IPS-18a (cell line): Measurements from ENCODE around the gene NEGR1.

Experiments used
- H3K27ac ChIP-seq: one replicate; pipeline ENCODE4 v1.5.1; 2013; ENCODE audit warnings: low read length
- H3K27me3 ChIP-seq: one replicate; pipeline ENCODE4 v1.6.1; 2013; ENCODE audit warnings: mild to moderate bottlenecking, low read length; ENCODE audit not compliant: control insufficient read depth, insufficient read depth
- H3K36me3 ChIP-seq: one replicate; pipeline ENCODE4 v1.6.1; 2013; ENCODE audit warnings: low read depth, low read length; ENCODE audit not compliant: control insufficient read depth
- H3K4me1 ChIP-seq: one replicate; pipeline ENCODE4 v1.6.1; 2013; ENCODE audit warnings: low read depth, low read length; ENCODE audit not compliant: control insufficient read depth
- H3K4me3 ChIP-seq: one replicate; pipeline ENCODE4 v1.5.1; 2013; ENCODE audit warnings: low read length
- H3K9ac ChIP-seq: one replicate; pipeline ENCODE4 v1.6.1; 2013; ENCODE audit warnings: mild to moderate bottlenecking, low read length, moderate library complexity
- H3K9me3 ChIP-seq: one replicate; pipeline ENCODE4 v1.6.1; 2013; ENCODE audit warnings: low read depth, low read length; ENCODE audit not compliant: control insufficient read depth

The NEGR1 gene

DNA sequence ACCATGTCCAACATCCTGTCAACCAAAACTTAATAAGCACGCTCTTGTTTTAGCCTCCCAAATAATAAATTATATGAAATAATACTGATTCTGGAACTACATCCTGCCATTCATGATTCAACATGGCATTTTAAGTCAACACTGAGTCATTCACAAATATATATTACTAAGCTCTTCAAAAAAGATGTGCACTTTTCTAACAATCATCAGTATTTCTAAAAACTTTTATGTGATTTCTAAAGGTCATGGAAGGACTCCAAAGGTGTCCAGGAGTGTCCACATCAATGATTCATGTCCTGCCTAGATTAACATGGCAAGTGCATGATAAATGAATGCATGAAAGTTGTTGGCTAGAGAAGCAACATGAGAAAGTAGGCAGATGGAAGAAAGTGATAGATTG lies 51.6 kb downstream of the NEGR1 start:
- Histone ChIP-seq H3K27me3 (no peaks in the 10 kb centered on the region), H3K27ac (no peak overlapping the region), H3K4me1 (no peaks in the 10 kb centered on the region), H3K36me3 (no peaks in the 10 kb centered on the region), H3K9me3 (no peaks in the 10 kb centered on the region), H3K9ac (no peak overlapping the region), H3K4me3 (no peak overlapping the region)

DNA sequence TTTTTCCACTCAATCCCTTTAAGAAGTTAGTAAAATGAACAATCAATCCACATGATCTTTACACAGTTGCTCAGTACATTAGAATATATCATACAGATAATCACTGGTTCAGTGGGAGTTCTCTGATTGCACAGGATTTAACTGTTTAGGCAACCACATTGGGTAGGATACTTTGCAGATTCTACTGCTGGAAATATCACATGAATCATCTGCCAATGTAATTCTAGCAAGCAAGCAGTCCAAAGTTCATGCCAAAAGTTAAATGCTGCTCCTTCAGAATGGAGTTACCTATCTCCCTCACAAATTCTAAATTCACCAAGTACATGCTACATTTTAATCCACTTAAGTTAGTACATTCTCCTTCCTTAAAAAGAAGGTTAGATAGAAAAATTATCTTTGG lies 52.4 kb downstream of the NEGR1 start:
- Histone ChIP-seq H3K27ac (no peak overlapping the region), H3K36me3 (no peaks in the 10 kb centered on the region), H3K9me3 (no peaks in the 10 kb centered on the region), H3K4me3 (no peak overlapping the region), H3K4me1 (no peaks in the 10 kb centered on the region), H3K27me3 (no peaks in the 10 kb centered on the region), H3K9ac (no peak overlapping the region)

DNA sequence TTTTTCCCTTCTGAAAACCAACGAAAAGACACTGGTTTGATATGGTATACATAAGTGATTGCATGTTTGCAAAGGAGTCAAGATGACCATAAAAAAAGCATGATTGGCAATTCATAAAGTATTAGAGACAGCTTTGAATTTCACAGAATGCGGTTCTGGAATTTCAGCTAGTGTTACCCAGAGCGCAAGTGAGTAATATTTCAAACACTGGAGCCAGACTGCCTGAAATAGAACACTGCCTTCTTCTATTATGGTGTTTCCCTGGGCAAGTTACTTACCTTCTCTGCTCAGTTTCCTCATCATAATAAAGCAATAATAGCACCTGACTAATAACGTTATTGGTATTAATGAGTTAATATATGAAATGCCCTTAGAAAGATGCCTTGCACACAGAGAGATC lies 54.7 kb downstream of the NEGR1 start:
- Histone ChIP-seq H3K27ac (no peak overlapping the region), H3K4me3 (no peak overlapping the region), H3K4me1 (no peaks in the 10 kb centered on the region), H3K27me3 (no peaks in the 10 kb centered on the region), H3K9me3 (no peaks in the 10 kb centered on the region), H3K36me3 (no peaks in the 10 kb centered on the region), H3K9ac (no peak overlapping the region)

DNA sequence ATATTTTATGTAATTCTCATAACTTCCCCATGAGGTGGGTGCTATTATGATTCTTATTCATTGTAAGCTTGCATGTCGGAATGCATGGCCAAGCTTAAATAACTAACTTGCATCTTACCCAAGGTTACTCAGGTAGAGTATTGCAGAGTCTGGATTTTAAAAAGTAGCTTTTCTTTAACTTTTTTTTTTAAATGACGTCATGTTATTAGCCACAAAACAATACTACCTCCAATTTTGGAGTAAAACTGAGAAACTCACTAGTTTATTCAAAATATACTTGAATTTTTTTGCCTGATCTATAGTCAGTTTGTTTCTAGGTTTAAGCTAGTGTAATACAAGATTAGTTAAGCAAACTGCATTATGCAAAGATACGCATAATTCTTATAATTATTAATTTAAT lies 57.8 kb downstream of the NEGR1 start:
- no peak overlapping the region for H3K27ac ChIP-seq
- H3K9ac ChIP-seq = no peak overlapping the region
- no peaks in the 10 kb centered on the region for H3K4me1 ChIP-seq
- no peaks in the 10 kb centered on the region for H3K27me3 ChIP-seq
- no peaks in the 10 kb centered on the region for H3K36me3 ChIP-seq
- H3K9me3 ChIP-seq = no peaks in the 10 kb centered on the region
- no peak overlapping the region for H3K4me3 ChIP-seq

DNA sequence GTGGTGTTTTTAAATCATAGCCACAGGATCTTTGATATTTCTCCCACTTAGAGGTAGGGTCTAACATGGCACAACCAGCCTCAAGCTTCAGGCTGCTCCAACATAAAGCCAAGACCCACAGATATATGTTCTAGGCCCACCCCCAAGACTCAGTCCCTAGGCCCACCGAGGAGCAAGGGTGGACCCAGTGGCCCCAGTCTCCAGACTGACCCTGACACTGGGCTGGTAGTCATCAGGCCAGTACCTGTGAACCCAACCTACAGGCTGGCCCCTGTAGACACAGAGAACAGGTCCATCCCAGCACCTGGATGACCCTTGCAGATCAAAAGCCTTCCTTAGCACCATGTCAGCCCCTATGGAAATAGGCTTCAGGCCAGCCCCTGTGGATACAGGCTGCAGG lies 60.5 kb downstream of the NEGR1 start:
- H3K4me1 ChIP-seq = no peaks in the 10 kb centered on the region
- H3K9ac ChIP-seq = no peak overlapping the region
- H3K27ac ChIP-seq = no peak overlapping the region
- no peaks in the 10 kb centered on the region for H3K36me3 ChIP-seq
- H3K4me3 ChIP-seq = no peak overlapping the region
- H3K27me3 ChIP-seq = no peaks in the 10 kb centered on the region
- H3K9me3 ChIP-seq = no peaks in the 10 kb centered on the region

DNA sequence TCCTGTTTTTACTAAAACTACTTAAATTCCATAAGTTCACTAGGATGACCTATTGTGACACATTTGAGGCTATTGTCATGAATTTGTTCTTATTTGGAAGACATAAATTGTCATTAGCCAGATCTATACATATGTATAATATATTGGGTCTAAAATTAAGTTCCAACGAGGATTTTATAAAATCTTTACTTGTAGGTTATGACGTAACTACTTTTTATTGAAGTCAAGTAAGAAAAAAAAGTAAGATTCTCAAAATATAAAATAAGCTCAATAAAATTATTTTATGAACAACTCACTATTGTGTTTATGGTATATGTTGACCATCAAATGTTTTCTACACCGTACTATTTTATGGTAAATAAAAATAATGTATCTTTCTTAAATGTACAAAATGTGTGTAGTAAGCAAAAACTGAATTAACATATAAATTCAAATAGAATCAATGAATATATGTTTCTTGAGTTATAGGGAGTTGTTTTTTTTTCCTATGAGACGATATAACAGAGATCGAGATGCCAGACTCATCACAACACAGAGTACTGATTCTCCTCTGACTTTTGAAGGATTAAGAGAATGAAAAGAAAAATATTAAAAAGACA lies 64.1 kb downstream of the NEGR1 start:
- Histone ChIP-seq H3K27me3 (no peaks in the 10 kb centered on the region), H3K9ac (no peak overlapping the region), H3K4me3 (no peak overlapping the region), H3K27ac (no peak overlapping the region), H3K4me1 (no peaks in the 10 kb centered on the region), H3K36me3 (no peaks in the 10 kb centered on the region), H3K9me3 (no peaks in the 10 kb centered on the region)

DNA sequence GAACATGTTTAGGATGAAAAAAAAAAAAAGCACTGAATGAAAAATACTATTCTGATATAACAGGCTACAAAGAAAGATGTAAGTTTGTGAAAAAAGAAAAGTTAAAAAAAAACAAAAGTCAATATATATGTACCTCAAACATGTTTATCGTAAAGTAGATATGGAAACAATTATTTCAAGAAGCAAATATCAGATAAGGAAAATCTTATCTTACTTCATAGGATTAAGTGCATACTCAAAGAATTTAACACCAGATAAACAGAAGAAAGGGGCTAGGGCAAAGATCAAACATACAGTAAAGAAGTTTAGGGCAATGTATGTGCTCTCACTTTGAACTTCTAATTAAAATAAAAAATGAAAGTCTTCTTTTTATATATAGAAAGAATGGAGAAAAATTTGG lies 75.3 kb downstream of the NEGR1 start:
- H3K9me3 ChIP-seq = no peaks in the 10 kb centered on the region
- no peak overlapping the region for H3K27ac ChIP-seq
- no peak overlapping the region for H3K4me3 ChIP-seq
- H3K4me1 ChIP-seq = no peaks in the 10 kb centered on the region
- H3K36me3 ChIP-seq = no peaks in the 10 kb centered on the region
- no peaks in the 10 kb centered on the region for H3K27me3 ChIP-seq
- H3K9ac ChIP-seq = no peak overlapping the region

DNA sequence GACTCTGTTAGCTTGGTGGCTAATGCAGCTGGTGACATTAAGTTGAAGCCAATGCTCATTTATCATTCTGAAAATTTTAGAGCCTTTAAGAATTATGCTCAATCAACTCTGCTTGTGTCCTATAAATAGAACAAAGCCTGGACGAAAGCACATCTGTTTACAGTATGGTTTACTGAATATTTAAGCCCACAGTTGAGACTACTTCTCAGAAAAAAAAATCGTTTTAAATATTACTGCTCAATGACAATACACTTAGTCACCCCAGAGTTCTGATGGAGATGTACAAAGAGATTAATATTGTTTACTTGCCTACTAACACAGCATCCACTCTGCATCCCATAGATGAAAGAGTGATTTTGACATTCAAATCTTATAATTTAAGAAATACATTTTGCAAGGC lies 79.6 kb downstream of the NEGR1 start:
- H3K4me1 ChIP-seq = no peaks in the 10 kb centered on the region
- peaks cover 4% of the 10 kb centered on the region for H3K9me3 ChIP-seq
- H3K27ac ChIP-seq = no peak overlapping the region
- H3K4me3 ChIP-seq = no peak overlapping the region
- no peak overlapping the region for H3K9ac ChIP-seq
- H3K36me3 ChIP-seq = no peaks in the 10 kb centered on the region
- H3K27me3 ChIP-seq = no peaks in the 10 kb centered on the region

DNA sequence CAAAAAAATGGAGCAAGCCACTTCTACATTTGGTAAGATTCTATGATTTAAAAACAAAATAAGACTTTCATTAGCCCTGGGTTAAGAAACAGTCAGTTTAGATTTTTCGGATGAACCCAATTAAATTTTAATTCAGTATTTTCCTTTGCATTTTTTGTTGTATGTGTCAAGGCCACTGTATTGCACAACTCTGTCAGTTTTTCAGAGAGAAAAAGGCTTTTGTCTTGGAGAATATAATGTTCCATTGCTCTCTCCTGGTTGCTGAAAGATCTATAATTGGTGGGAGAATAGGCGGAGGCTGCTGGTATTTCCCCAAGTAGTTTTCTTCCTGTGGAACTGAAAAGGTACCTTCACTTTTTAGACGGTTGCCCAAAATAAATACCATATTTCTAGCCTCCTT lies 84.6 kb downstream of the NEGR1 start:
- Histone ChIP-seq H3K4me3 (no peak overlapping the region), H3K27ac (no peak overlapping the region), H3K27me3 (no peaks in the 10 kb centered on the region), H3K9me3 (peaks cover 4% of the 10 kb centered on the region), H3K9ac (no peak overlapping the region), H3K36me3 (no peaks in the 10 kb centered on the region), H3K4me1 (no peaks in the 10 kb centered on the region)

DNA sequence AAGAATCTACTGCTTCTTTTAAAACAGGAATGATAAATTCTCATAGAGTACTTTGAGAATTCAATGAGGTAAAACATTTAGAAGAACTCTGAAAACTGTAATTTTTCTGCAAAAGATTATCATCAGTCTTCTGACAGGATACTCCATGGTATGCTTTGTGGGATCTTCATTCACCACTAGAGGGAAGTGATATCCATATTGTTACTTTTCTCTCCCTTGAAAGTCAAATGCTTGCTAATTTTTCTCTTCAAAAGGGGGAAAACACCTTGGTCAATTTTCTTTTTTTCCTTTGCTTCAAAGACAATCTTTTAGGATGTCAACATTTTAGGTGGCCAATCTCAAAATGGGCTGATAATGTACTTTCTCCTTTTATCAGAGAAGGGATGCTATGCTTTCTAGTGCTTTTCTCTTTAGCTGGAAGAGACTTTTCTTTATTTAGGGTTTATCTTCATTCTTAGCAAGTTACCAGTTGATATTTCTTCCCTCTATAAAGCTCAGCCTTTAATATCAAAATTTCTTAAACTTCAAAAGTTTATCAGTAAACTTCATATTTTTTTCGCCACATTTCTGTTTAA lies 95.5 kb downstream of the NEGR1 start:
- no peak overlapping the region for H3K9ac ChIP-seq
- no peak overlapping the region for H3K4me3 ChIP-seq
- H3K27ac ChIP-seq = no peak overlapping the region
- H3K9me3 ChIP-seq = no peaks in the 10 kb centered on the region
- H3K36me3 ChIP-seq = no peaks in the 10 kb centered on the region
- H3K27me3 ChIP-seq = no peaks in the 10 kb centered on the region
- peaks cover 4% of the 10 kb centered on the region for H3K4me1 ChIP-seq

DNA sequence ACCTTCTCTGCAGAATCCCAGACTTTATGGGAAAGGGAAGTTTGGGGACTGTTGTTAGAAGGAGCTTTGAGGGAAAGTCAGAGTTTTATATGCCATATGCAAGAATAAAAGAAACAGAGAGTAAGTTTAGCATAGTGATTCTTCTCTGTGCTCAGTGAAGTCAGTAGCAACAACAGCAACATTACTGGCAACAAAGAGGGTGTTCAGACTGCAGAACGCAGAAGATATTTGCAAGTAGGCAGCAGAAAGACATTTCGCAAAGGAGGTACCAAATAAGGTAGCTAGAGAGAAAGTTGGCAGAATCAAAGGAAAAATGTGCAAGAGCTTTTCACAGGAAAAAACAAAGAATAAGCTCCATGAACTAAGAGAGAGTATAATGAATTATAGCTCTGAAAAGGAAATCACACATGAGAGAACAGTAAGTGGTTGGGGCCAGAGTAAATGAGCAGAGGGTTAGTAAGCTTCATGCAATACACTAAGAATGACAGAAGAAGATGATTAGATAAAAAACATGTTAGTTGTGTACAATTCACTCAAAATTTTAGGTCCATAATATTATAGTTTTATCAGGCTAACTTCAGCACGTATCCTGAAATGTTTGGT lies 98.1 kb downstream of the NEGR1 start:
- H3K36me3 ChIP-seq = no peaks in the 10 kb centered on the region
- H3K9me3 ChIP-seq = no peaks in the 10 kb centered on the region
- no peak overlapping the region for H3K4me3 ChIP-seq
- no peaks in the 10 kb centered on the region for H3K27me3 ChIP-seq
- H3K9ac ChIP-seq = no peak overlapping the region
- peaks cover 4% of the 10 kb centered on the region for H3K4me1 ChIP-seq
- H3K27ac ChIP-seq = no peak overlapping the region

DNA sequence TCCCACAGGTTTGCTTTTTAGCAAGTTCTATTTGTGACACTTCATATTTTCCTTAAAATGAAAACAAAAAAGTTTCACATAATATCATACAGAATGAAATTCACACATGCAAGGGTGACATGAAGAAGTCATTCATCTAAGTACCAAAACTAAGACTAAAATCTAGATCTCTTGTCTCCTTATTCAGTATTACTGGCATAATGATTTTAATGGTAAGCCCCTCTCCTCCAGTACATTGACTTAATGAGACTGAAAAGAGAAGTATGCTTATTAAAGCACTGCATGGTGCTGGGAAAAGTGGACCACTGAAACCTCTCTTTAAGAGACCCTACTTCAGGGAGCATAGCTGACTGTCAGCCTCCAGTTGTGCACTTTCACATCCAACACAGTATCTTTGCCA lies 99.5 kb downstream of the NEGR1 start:
- Histone ChIP-seq H3K9ac (no peak overlapping the region), H3K9me3 (no peaks in the 10 kb centered on the region), H3K4me1 (peaks cover 4% of the 10 kb centered on the region), H3K27me3 (no peaks in the 10 kb centered on the region), H3K4me3 (no peak overlapping the region), H3K27ac (no peak overlapping the region), H3K36me3 (no peaks in the 10 kb centered on the region)
